Hepatocyte (in vitro differentiated cells): ENCODE data around the gene SLC17A7. TPM values are rescaled to one million over a fixed set of nuclear protein-coding genes. Genes with fewer than 3 reads are reported as not detected.
A peak's percentile ranks its signal among the peaks of the same experiment; 100 is the strongest.

Experiments used
- DNase-seq: peaks from one replicate; pipeline ENCODE4 v3.0.0-alpha.2; 2016; ENCODE audit warnings: low spot score
- H2AFZ ChIP-seq: fragments of 200-600 bp; sonication (generic); 2 replicates; pipeline ENCODE4 v1.6.0; 2016; ENCODE audit warnings: antibody characterized with exemption, mild to moderate bottlenecking
- H3K27ac ChIP-seq: fragments of 200-600 bp; sonication (generic); 2 replicates; pipeline ENCODE4 v1.5.1; 2016; ENCODE audit warnings: mild to moderate bottlenecking
- H3K27me3 ChIP-seq: fragments of 200-600 bp; sonication (generic); 2 replicates; pipeline ENCODE4 v1.6.1; 2016
- H3K36me3 ChIP-seq: fragments of 200-600 bp; sonication (generic); replicated peaks from 2 replicates; pipeline ENCODE4 v1.5.1; 2016; ENCODE audit warnings: low read depth; ENCODE audit not compliant: insufficient read depth
- H3K4me1 ChIP-seq: fragments of 200-600 bp; sonication (generic); 2 replicates; pipeline ENCODE4 v1.5.1; 2016; ENCODE audit warnings: mild to moderate bottlenecking, moderate library complexity; ENCODE audit not compliant: insufficient read depth
- H3K4me2 ChIP-seq: fragments of 200-600 bp; sonication (generic); 2 replicates; pipeline ENCODE4 v1.6.0; 2016
- H3K4me3 ChIP-seq: fragments of 200-600 bp; sonication (generic); 2 replicates; pipeline ENCODE4 v1.5.1; 2016; ENCODE audit warnings: mild to moderate bottlenecking
- H3K79me2 ChIP-seq: fragments of 200-600 bp; sonication (generic); 2 replicates; pipeline ENCODE4 v1.6.0; 2017; ENCODE audit warnings: mild to moderate bottlenecking
- H3K9me2 ChIP-seq: fragments of 200-600 bp; sonication (generic); replicated peaks from 2 replicates; pipeline ENCODE4 v1.6.0; 2017; ENCODE audit warnings: mild to moderate bottlenecking; ENCODE audit not compliant: insufficient read depth
- H3K9me3 ChIP-seq: fragments of 200-600 bp; sonication (generic); 2 replicates; pipeline ENCODE4 v1.5.1; 2016; ENCODE audit warnings: low read depth, mild to moderate bottlenecking
- H4K20me1 ChIP-seq: fragments of 200-600 bp; sonication (generic); 2 replicates; pipeline ENCODE4 v1.6.0; 2016; ENCODE audit warnings: mild to moderate bottlenecking; ENCODE audit not compliant: insufficient read depth, poor library complexity, severe bottlenecking
- EZH2 ChIP-seq: fragments of 200-600 bp; sonication (generic); IDR thresholded peaks from 2 replicates; pipeline ENCODE4 v1.6.1; 2016; ENCODE audit warnings: antibody characterized with exemption, mild to moderate bottlenecking, borderline replicate concordance
- EZH2phosphoT487 ChIP-seq: fragments of 200-600 bp; sonication (generic); IDR thresholded peaks from one replicate; pipeline ENCODE4 v1.6.1; 2018; ENCODE audit warnings: antibody characterized with exemption, mild to moderate bottlenecking, low read depth, moderate library complexity; ENCODE audit not compliant: unreplicated experiment, severe bottlenecking
- WGBS: methylation state at CpG from one replicate; pipeline ENCODE4 v1.1.6; 2016; ENCODE audit warnings: low lambda C conversion rate; ENCODE audit errors: missing lambda C conversion rate; 5-methylcytosine and 5-hydroxymethylcytosine counted together
- polyA plus RNA-seq: library from polyadenylated mRNA; unstranded; fragments of >200 nt; fragmentation: Nextera tagmentation; extraction: Ambion mirVana; gene quantifications from 2 replicates; pipeline ENCODE4 v1.2.1, GENCODE V29; 2016
- total RNA-seq: library from RNA; depleted of rRNA; stranded (reverse); fragments of >200 nt; gene quantifications from 2 replicates; pipeline ENCODE4 v1.2.3, GENCODE V29; 2014
- TF ChIP-seq, protein P1 (sequence below): fragments of 200-600 bp; sonication (generic); IDR thresholded peaks from 2 replicates; pipeline ENCODE4 v1.5.1; 2016; ENCODE audit warnings: antibody characterized with exemption, mild to moderate bottlenecking; ENCODE audit not compliant: poor library complexity

SLC17A7 gene
- total and polyA plus RNA-seq, 2 experiments from 2014 or later = 0.13 to 0.51 TPM

DNA sequence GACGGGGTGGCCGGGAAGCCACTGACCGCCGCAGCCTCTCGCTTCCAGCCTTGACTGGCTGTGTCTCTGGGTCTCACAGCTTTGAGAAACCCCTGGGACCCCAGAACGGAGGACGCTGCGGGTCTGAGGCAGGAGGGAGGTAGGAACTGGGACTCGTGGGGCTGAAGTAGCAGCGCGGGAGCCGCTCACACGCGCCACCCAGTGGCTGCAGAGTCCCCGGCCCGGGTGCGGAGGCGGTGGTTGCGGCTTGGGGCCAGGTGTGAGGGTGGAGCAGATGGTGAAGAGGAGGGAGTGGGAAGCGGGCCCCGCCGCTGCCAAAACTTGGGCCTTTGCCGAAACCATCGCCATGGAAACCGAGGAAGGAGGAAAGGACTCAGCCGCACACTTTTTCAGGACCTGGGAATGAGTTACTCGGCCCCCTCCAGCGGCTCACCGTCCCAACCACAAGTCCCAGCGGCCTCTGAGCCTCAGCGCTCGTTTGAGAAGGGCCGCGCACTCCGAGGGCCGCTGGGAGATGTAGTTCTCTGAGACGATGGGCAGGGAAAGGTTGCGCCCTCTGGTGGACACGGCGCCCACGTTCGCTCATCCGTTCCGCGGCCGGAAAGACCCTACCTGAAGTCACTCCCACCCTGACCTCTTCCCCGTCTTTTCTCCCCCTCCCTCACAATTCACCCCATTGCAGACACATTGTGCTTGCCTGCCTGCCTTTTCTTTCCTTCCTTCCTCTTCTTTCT, 2.2 kb upstream of the SLC17A7 start:
- H4K20me1 ChIP-seq = no peaks in the 10 kb centered on the region
- no peaks in the 10 kb centered on the region for H3K79me2 ChIP-seq
- peaks cover 37% of the 10 kb centered on the region for H3K27me3 ChIP-seq
- H3K9me3 ChIP-seq = no peaks in the 10 kb centered on the region
- WGBS = 1% methylated on average over 45 of the region's 47 CpGs
- H3K4me2 ChIP-seq = peak overlapping the region; percentile 95
- no peaks in the 10 kb centered on the region for H3K9me2 ChIP-seq
- peak overlapping the region; percentile 70 for H3K27ac ChIP-seq
- peak overlapping the region; percentile 60 for H3K4me3 ChIP-seq
- no peaks in the 10 kb centered on the region for H3K36me3 ChIP-seq
- peak; percentile 98 for DNase-seq
- peak overlapping the region; percentile 95 for H2AFZ ChIP-seq
- TF ChIP-seq, protein P1, sequence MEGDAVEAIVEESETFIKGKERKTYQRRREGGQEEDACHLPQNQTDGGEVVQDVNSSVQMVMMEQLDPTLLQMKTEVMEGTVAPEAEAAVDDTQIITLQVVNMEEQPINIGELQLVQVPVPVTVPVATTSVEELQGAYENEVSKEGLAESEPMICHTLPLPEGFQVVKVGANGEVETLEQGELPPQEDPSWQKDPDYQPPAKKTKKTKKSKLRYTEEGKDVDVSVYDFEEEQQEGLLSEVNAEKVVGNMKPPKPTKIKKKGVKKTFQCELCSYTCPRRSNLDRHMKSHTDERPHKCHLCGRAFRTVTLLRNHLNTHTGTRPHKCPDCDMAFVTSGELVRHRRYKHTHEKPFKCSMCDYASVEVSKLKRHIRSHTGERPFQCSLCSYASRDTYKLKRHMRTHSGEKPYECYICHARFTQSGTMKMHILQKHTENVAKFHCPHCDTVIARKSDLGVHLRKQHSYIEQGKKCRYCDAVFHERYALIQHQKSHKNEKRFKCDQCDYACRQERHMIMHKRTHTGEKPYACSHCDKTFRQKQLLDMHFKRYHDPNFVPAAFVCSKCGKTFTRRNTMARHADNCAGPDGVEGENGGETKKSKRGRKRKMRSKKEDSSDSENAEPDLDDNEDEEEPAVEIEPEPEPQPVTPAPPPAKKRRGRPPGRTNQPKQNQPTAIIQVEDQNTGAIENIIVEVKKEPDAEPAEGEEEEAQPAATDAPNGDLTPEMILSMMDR = peak; percentile 81
- TF ChIP-seq EZH2phosphoT487 = no peak
- H3K4me1 ChIP-seq = peaks cover 3% of the 10 kb centered on the region

DNA sequence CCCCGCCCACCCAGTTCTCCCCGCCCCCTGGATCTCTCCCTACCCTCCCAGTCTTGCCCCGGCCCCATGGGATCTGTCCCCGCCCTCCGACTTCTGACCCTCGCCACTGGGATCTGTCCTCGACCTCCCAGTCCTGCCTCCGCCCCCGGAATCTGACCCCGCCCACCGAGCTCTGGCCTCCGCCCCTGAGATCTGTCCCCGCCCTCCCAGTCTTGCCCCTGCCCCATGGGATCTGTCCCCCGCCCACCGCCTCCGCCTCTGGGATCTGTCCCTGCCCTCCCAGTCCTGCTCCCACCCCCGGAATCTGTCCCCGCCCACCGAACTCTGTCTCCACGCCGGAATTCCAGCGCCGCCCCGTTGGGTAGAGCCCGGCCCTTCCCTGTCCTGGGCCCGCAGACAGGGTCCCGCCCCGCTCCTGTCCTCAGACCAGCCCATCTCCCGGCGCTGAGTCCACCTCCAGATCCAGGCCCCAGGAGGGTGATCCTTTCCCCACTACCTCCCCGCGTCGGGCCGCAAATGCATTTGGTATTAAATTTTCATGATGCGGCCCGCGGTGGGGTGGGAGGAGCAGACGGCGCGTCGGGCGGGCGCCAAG, 1.5 kb upstream of the SLC17A7 start:
- Histone ChIP-seq H2AFZ (peak overlapping the region; percentile 95), H3K79me2 (no peaks in the 10 kb centered on the region), H3K36me3 (no peaks in the 10 kb centered on the region), H3K9me2 (no peaks in the 10 kb centered on the region), H4K20me1 (no peaks in the 10 kb centered on the region), H3K4me2 (peak overlapping the region; percentile 95), H3K27me3 (peaks cover 44% of the 10 kb centered on the region), H3K27ac (peak overlapping the region; percentile 70), H3K4me3 (peak overlapping the region; percentile 60), H3K9me3 (no peaks in the 10 kb centered on the region), H3K4me1 (peaks cover 3% of the 10 kb centered on the region)
- TF ChIP-seq EZH2 = no peak
- no peak for TF ChIP-seq EZH2phosphoT487
- TF ChIP-seq, protein P1 = no peak
- DNase-seq = peak; percentile 95
- 3% methylated on average over 21 of the region's 43 CpGs for WGBS

DNA sequence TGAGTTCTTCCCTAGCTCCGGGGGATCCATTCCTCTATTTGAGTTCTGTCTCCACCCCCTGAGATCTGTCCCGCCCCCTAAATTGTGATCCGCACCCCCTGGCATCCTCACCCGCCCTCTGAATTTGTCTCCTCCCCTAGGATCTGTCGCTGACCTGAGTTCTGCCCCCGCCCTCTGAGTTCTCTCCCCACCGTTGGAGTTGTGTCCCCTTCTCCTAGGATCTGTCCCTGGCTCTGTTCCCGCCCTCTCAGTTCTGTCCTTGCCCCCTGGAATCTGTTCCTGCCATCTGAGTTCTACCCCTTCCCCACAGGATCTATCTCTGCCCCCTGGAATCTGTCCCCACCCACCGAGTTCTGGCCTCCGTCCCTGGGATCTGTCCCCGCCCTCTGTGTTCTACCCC, 1.0 kb upstream of the SLC17A7 start:
- peak overlapping the region; percentile 95 for H2AFZ ChIP-seq
- peaks cover 49% of the 10 kb centered on the region for H3K27me3 ChIP-seq
- H3K4me3 ChIP-seq = no peak overlapping the region
- H4K20me1 ChIP-seq = no peaks in the 10 kb centered on the region
- no peaks in the 10 kb centered on the region for H3K79me2 ChIP-seq
- no peak overlapping the region for H3K27ac ChIP-seq
- TF ChIP-seq, protein P1 = no peak
- TF ChIP-seq EZH2phosphoT487 = no peak
- no peak for TF ChIP-seq EZH2
- H3K9me3 ChIP-seq = no peaks in the 10 kb centered on the region
- no peaks in the 10 kb centered on the region for H3K9me2 ChIP-seq
- H3K36me3 ChIP-seq = no peaks in the 10 kb centered on the region
- no peak for DNase-seq
- H3K4me1 ChIP-seq = peaks cover 3% of the 10 kb centered on the region
- peak overlapping the region; percentile 95 for H3K4me2 ChIP-seq
- 6% methylated on average over 9 of the region's 11 CpGs for WGBS
